ENCODE results near the gene CASP2.

CASP2 gene

DNA sequence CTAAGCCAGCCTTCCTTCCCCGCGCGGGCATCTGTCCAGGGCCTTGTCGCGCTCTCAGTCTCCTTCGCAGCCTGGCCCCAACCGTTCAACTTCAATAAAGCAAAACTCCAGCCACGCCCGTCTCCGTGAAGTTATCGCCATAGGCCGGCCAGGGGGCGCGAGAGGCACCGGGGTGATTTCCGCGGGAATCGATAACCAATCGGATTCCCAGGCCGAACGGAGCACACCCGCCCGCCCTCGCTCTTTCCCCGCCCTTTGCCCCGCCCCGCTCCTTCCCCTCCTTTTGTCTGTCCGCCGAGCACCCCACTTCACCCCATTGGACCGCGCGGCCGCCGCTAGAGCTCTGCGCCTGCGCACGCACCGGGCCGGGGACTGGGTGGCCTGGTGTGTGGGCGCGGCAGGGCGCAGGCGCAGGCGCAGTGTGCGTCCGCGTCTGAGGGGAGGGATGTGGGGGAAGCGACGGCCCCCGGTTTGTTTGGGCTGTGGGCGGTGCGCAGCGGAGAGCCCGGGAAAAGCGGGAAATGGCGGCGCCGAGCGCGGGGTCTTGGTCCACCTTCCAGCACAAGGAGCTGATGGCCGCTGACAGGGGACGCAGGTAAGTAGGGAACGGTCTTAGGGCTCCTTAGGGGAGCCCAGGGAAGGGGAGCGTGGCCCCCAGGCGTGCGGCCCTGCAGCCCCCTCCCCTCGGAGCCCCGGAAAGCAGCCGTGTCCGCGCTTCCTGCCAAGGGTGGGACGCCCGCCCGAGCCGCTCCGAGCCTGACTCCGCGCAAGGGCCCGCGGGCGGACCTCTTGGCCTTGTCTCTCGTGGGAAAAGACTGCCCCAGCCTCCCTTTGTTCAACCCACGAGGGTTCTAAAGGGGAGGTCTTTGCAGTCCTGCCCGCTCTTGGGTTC is at the start of gene CASP2:
Gene CASP2, plus strand, starts transcription at position 417 of the 892 bp plus-strand sequence. Its CDS starts 105 bp downstream, at position 522.
- peak; percentile 51 for TF ChIP-seq CTCF (conservative IDR thresholded peaks at IDR 0.05)
- H3K27ac ChIP-seq = peak within 1 kb of the TSS; percentile 94

DNA sequence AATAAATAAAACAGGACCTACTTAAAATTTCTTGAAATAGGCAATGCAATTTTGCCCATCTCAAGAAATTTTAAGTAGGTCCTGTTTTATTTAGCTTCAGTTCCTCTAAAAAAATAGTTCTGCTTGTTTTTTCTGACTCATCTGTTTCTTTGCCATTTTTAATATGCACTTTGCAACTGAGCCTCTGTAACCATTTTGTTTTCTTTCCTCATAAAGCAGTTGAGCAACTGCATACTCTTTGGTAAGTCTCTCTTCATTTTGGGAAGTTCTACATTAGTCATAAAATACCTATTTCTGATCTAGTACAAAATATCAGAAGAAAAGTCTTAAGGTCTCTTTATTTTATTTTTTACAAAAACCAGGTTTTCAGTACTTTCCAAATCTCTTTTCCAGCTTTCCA is 48.3 kb upstream of the CASP2 start:
- H3K27ac ChIP-seq = no peak overlapping the region
- TF ChIP-seq CTCF (conservative IDR thresholded peaks at IDR 0.05) = no peak

GRCh38 chr7:143240291-143241168 is 47.6 kb upstream of the CASP2 start:
- TF ChIP-seq CTCF (conservative IDR thresholded peaks at IDR 0.05) = peak; percentile 98
- no peak overlapping the region for H3K27ac ChIP-seq

- H3K27ac ChIP-seq = peak overlapping the region; percentile 46; the same call in 1 of the 2 replicates
- no peak for TF ChIP-seq CTCF (conservative IDR thresholded peaks at IDR 0.05)
Measured at GRCh38 chr7:143242306-143242705, 45.8 kb upstream of the CASP2 start.

- TF ChIP-seq CTCF (conservative IDR thresholded peaks at IDR 0.05) = no peak
- peak overlapping the region; percentile 46 for H3K27ac ChIP-seq
Measured at GRCh38 chr7:143243111-143243510, 45.0 kb upstream of the CASP2 start.

GRCh38 chr7:143243614-143244013 is 44.5 kb upstream of the CASP2 start:
- TF ChIP-seq CTCF (conservative IDR thresholded peaks at IDR 0.05) = no peak
- peak overlapping the region; percentile 46 for H3K27ac ChIP-seq

- TF ChIP-seq CTCF (conservative IDR thresholded peaks at IDR 0.05) = no peak
- H3K27ac ChIP-seq = peak overlapping the region; percentile 46
Measured at GRCh38 chr7:143244321-143244720, 43.8 kb upstream of the CASP2 start.
